GM21717 (cell line): ENCODE results near the gene EFNA5.
"Not testable (repeated sequence)": the region's sequence is repeated elsewhere in the genome, so short reads cannot be mapped to it uniquely, and the experiment has no call there.

ENCODE experiments used
- ATAC-seq: cut with Tn5 transposase; IDR thresholded peaks from one replicate; pipeline ENCODE4 v1.9.1; 2021; ENCODE audit warnings: mild to moderate bottlenecking, moderate library complexity; ENCODE audit not compliant: unreplicated experiment

EFNA5 gene

DNA sequence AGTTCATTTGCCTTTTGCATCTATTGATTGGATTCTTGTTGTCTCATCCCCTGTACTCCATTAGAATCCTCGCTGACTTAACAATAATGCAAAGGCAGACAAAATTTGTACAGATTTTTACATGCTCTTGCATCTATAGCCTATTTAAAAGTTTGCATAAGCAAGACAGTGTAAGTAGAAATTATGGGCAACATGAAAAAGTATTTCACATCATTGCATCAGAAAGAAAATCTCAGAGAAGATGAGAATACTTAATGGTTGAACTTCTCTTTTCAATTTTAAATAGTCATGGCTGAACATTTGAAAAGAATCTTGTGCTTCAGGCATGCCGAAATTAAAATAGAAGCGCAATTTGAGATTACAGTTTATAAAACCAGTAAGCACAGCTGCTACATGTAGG is 226.4 kb downstream of the EFNA5 start:
- ATAC-seq = no peak

DNA sequence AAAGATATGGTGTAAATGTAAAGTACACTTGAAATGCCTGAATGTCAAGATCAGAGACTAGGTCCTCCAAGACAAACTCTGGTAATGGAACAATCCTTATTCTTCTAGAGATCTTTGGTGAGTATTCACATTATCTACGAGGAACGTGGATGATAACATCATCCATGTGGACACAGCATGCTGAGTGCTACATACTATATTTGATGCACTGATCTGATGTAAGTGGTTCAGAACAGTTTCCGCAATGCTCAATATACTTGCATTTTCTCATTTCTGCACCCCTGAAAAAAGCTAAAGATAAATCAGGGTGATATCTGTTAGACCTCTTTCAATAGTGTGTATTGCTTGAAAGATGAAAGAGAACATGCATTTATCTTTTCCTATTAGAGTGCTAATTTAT is 226.8 kb downstream of the EFNA5 start:
- no peak for ATAC-seq

DNA sequence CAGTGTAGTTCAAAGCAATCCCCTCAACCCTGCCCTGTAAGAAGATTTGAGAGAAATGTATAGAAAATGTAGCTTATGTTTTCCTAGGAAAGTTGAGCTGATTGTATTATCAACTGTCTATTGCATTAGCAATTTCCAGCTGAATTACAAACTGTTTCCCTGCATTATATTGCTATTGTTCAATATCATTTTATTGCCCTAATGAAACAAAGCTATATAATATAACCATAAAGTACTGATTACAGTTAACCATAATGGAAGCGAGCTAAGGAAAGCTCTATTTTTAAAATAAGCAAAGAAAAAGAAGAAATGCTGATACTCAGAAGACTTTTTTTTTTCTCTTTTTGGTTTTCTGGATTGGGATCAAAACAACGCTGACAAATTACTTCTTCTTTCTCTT is 228.3 kb downstream of the EFNA5 start:
- ATAC-seq = no peak

DNA sequence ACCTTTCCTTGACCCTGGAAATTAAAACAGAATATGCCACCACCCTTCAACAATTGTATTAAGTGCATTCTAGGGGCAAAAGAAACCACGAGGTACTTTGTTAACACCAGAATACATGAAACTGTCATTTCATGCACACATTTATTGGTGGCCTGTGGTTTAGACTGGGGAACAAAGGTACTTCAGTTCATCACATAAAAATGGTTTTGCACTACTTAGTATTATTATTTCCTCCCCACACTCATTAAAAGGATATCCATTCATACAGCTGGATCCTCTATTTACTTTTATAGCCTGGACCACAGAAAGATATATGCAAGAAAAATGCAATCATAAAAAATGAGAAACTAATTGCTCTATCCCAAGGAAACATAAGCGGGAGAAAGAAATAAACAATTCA is 230.9 kb downstream of the EFNA5 start:
- ATAC-seq = no peak

DNA sequence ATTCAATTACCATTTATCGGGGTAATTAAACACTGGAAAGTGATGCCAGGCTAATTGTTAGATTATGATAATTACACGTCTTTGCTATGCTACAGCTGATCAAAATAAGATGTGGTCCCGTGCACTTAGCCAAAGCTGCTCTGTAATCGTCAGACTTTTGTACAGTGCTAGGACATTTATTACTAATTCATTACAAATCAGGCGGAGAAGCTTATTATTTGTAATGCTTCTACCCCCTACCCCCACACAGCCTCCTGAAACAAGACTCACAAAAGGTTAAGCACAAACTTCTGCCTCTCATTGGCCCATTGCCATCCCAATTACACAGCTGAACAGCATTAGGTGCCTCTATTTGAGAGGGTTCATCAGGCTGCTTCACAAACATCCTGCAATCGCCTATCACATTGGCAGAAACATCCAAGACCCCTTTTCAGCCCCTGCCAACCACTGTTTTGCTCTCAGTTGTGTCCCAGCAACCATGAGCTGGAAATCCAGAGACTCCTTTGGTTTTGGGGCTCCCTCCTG is 232.7 kb downstream of the EFNA5 start:
- no peak for ATAC-seq

DNA sequence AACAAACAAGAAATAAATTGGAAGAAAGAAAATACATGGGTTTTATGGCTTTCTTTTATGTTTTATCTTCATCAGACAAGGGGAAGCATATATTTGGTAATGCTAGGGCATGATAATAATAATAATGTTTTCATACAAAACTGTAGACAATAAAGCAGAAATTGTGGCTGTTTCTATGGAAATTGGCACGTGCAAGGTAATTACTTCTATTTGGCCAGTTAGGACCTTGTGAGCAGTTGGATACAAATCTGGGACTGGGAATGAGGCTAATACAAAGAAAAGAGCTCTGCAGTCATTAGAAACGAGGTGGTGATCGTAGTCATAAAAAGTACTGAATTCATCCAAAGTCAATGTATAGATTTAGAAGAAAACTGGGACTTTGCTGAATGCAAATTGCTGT is 233.6 kb downstream of the EFNA5 start:
- ATAC-seq = no peak

DNA sequence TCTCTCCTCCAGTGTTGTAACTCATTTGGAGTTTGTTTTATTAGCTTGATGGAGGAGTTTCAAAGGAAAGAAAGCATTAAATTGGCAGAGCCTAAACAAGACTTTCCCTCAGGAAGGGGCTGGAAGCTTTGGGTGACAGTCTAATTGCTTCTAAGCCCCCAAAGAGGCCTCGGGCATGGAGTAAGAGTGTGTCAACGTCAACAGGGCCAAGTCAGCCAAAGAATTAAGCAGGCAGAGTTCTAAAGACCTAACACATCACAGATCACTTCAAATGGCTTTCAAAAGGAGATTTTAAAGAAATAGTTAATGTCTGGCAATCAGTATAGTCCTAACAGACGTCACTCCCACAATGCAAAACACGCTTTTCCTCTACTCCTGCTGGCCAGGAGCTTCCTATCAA is 234.5 kb downstream of the EFNA5 start:
- no peak for ATAC-seq

DNA sequence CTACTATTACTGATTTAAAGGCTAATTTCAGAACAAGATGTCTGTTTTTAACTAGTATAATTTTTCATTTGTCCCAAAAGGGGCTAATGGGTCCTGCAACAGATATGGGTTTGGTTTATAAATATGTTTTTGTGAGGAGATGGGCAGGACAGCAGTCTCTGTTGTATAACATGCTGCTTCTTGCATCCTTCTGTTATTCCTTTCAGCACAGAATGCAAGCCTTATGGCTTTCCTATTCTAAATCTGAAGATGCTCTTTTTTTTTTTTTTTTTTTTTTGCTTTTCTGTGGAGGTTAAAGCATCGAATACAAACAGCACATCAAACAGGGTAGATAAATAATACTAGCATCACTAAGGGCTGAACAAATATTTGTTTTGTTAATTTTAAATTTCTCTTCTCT is 235.7 kb downstream of the EFNA5 start:
- no peak for ATAC-seq

DNA sequence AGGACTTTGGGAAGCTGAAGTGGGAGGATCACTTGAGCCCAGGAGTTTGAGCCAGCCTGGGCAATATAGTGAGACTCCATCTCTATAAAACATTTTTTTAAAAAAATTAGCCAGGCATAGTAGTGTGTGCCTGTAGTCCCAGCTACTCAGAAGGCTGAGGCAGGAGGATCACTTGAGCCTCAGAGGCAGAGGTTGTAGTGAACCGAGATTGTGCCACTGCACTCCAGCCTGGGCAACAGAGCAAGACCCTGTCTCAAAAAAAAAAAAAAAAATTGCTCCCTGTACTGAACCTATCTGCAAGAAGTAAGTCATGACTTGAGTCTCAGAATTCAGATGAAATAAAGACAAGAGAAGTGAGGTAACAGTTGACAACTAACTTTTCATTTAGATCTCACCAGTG is 237.1 kb downstream of the EFNA5 start:
- not testable (repeated sequence) for ATAC-seq

DNA sequence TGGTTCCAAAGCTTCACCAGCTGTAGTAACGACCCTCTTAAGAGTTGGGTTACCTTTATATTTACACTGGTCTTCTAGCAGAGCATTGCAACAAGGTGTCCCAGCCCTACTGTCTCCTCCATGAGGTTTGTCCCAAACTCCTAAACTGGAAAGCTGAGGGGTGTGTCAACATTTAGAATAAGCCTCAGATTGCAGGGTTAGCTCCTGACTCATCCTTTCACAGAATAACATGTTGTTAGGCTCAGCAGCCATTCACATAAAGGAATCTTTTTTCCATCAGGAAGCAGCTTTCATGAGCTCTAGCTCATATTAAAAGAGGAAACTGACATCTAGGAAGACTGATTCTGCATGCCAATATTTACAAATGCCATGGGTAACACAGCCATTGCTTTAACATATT is 238.7 kb downstream of the EFNA5 start:
- ATAC-seq = no peak

DNA sequence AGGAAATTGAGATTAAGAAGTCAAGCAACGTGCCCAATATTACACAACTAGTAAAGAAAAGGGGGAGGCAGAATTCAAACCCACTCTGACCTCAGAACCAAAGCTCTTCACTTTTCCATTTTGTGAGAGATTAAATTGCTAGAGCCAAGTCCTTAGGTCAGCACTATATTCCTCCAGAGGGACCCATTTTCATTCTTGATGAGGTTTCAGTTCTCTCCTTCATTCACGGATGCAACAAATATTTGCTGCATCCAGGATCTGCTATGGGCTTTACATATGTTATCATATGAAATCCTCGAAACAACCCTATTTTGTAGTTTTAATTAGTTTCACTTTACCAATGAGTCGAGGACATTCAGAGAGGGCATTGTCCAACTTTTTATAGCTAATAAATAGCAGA is 239.2 kb downstream of the EFNA5 start:
- no peak for ATAC-seq

DNA sequence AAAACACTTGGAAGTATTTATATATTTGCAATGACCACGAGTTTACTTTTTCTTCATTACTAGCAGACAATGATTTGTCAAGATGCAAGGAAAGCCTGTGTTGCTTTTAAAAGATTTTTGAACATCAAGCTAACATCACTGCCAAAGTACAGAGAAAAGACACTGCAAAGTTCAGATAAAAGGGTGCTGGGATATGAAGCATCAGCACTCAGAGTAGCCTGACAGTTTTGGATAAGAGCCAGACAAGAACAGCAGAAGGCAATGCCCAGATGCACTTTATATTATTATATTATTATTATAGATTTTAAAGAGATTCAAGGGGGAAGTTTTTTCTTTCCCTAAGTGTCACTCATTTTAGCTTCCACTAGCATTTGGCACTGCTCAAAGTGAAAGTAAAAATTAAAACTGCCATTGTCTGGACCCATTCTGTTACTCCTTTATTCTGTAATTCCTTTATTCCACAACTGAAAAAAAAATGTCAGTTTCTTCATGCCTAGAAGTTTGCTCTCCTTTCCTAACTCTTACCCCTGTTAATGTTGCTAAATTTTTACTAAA is 240.6 kb downstream of the EFNA5 start:
- no peak for ATAC-seq

DNA sequence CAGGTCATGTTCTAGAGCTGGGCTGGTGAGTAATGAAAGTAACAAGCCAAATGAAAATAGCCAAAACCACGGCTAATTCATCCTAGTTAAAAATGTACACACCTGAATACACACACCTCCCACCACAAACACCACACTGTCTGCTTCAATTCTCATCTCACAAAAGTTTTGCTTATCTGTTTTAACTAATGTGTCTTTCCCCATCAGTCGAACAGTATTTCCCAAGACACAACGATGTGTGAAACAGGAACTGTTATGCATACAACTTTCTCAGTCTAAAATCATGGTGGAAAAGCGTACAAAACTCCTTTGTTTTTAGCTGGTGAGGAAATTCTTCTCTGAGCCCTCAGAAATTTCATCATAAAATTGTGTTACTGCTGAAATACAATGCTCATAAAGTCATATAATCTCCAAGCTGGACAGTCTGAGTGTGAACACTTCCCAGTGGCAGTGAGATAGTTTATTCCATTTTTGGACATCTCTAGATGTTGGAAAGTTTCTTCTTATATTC is 242.4 kb downstream of the EFNA5 start:
- ATAC-seq = no peak

DNA sequence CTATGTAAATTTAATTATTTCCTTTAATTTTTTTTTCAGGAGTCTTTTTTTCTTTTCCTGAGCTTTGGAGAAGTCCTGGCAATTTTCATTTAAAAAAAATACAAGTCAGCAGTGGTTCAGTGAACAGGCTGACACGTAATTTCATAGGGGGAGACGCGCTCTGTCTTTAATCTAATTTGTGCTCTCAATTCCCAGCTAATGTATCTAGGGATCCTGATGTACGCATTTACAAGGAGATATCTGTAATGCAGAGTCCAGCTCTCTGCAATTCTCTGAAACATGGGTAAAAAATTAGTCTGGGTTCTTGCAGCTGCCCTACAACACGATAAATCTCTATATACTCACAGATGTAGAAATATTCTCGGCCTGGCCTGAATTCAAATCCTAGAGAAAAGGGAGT is 243.9 kb downstream of the EFNA5 start:
- ATAC-seq = no peak

DNA sequence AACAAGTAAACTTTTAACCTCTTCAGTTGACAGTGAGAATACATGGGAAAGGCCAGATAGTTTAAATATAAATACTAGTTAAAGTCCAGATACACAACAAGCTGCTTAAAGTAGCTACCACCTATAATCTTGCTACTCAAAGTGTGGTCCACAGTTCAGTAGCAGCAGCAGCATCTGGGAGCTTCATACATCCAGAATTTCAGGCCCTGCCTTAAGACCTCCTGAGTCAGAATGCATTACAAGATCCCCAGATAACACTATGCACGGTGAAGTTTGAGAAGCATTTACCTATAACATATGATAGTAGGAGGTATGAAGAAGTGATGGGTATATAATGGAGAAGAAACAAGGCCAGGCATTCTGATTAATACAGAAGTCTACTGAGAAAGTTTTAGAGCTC is 244.5 kb downstream of the EFNA5 start:
- no peak for ATAC-seq

DNA sequence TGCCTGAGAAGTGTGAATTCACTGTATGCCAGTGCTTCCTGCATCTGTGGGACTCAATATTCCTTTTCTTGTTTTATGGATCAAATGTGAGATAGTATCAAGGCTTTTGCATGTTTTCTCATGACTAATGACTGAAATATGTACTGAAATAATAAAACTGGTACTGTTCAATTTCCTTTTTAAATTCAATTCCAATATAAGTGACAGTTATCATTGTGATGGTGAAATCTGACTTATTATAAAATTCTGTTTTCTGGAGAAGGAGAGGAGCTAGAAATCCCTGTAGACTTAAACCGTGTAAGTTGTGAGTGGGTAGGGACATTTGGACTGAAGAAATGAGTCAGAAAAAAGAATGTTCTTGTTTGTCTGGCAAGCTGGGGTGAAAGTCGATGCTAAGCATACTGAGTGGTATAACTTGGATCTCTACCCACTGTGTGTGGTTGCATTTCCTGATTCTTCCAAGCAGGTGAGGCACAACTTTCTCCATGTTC is 245.2 kb downstream of the EFNA5 start:
- ATAC-seq = no peak

DNA sequence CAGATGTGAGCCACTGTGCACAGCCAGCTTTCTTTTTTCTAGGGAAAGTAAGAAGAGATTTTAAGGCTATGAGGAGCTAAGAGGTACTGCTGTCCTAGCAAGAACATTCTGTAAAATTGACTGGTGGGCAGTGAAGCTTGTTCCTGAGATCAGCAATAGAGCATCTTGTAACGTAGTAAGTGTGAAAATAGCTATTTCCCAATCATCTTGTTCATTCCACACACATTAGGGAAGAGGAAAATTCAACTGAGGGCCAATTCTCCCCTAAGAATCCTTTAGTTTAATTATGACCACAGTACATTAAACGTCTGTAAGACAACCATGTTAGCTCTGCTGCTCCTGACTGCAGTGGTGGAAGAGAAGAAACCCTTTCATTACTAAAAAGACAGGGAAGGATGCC is 246.2 kb downstream of the EFNA5 start:
- ATAC-seq = no peak

DNA sequence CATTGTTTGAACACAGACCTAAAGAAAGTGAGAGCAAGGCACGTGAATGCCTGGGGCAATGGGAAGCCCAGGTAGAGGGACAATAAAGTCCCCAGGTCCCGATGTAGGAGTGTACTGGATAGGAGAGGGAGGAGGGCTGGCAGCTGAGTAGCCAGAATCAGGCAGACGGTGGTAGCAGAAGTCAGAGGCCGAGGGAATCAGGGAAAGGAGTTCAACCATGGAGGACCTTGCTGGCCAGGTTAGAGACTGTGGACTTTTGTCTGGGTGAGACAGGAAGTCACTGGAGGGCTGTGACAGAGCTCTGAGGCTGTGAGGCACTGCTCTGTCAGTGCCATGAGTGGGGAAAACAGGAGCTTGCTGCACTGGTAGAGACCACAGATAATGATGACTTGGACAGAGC is 248.2 kb downstream of the EFNA5 start:
- ATAC-seq = no peak

DNA sequence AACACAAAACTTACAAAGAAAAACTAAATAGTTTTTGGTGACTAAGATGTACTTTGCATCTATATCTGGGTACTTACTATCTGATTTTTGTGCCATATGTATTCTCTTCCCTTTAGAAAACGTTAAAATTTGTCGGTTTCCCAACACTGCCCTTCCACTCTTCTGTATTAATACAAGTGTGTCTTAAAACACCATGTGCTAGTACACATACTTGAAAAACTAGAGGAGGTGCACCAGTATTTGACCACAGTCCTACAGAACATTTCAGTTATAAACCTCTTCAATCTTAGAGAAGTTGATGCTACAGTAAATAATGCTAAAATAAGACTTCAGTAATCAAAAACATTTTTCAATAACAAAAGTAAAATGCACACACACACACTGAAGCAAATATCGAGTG is 251.2 kb downstream of the EFNA5 start:
- no peak for ATAC-seq

DNA sequence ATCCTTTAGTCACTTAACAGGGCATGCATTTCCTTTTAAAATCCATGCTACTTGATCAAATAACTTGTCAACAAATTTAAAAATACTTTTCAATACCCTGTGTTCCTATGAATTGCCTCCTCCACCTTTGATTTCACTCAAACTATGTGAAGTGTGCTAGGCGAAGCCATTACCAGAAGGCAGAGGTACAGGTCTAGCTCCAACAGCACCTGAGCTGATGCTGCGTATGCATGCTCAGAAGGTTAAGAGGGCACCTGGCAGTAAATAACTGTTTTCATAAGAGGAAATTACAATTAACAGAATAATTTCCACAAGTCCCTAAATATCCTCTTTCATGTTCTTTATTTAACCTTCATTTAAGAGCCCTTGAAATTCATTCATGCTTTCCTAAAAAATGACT is 251.8 kb downstream of the EFNA5 start:
- no peak for ATAC-seq

DNA sequence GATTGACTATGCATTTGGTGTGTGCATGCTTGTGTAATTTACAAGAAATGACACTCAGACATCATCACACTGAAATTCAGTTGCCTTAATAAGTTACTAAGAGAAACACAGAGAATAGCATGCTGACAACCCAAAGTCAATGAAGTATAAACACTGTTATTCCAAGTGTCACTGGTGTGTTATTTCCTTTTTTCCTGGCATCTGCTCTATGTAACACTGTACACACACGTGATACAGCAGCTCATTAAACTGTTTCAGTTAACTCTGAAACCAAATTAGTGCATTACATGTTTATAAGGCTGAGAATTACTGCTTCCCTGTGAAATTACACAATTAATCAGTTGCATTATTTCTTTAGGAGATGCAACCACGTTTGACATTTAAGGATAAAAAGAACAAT is 252.7 kb downstream of the EFNA5 start:
- no peak for ATAC-seq

DNA sequence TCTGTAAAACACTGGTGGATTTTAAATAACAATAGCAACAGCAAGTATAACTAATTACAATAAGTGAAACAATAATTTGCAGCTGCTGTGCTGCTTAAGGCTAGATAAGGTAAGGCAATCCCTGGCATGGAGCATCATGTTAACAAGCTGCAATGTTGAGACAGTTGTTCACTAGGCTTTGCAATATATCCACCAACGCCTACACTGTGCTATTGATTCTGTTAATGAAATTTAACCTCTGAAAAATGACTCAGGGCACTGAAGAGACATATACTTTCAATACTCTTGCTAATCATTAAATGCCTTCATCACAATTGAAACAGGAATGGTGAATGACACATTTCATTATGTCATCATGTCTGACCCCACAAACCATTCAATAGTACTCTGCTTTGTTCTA is 255.0 kb downstream of the EFNA5 start:
- no peak for ATAC-seq

DNA sequence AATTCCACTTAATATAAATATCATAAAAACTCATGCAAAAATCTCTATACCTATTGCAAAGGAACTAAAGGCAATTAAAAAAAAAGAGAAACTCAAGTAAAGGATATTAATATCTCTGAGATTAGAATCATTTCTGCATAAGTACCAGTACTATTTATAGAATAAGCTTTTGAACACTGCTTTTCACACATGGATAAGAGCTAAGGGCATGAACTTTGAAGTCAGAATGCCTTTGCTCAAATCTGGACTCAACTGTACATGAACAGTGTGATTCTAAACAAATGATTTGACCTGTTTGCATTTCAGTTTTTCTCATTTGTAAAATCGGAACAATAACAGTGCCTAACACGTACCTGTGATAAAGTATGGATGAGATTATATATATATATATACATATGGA is 255.9 kb downstream of the EFNA5 start:
- ATAC-seq = no peak
